Colon (tissue), 2 donors: Measurements from ENCODE around the gene PLXDC2.
A peak's percentile ranks its signal among the peaks of the same experiment; 100 is the strongest.

Experiments
- FAIRE-seq: peaks from 2 replicates; lab custom pipeline; 2012; peaks lifted over from hg19 to GRCh38; lab: Jason Lieb, UNC
- donor health status: control.
- donor health status: control.

Gene PLXDC2

GRCh38 chr10:20048161-20048560 is 231.9 kb downstream of the PLXDC2 start:
- no peak for FAIRE-seq

GRCh38 chr10:20058135-20058534 is 241.9 kb downstream of the PLXDC2 start:
- no peak for FAIRE-seq

- no peak for FAIRE-seq
These were observed 243.0 kb downstream of the PLXDC2 start for GRCh38 chr10:20059084-20059835.

GRCh38 chr10:20065814-20066213 is 249.6 kb downstream of the PLXDC2 start:
- no peak for FAIRE-seq

- no peak for FAIRE-seq
These were observed 256.9 kb downstream of the PLXDC2 start for GRCh38 chr10:20073167-20073566.

GRCh38 chr10:20075713-20076112 is 259.5 kb downstream of the PLXDC2 start:
- no peak for FAIRE-seq

- no peak for FAIRE-seq
These were observed 268.2 kb downstream of the PLXDC2 start for GRCh38 chr10:20084451-20084850.

- no peak for FAIRE-seq
These were observed 268.9 kb downstream of the PLXDC2 start for GRCh38 chr10:20085115-20085514.

GRCh38 chr10:20087353-20087752 is 271.1 kb downstream of the PLXDC2 start:
- FAIRE-seq: no peak

- FAIRE-seq: peak; percentile 5
These were observed 271.9 kb downstream of the PLXDC2 start for GRCh38 chr10:20088061-20088701.

- FAIRE-seq: no peak
These were observed 273.6 kb downstream of the PLXDC2 start for GRCh38 chr10:20089879-20090278.

GRCh38 chr10:20090831-20091230 is 274.6 kb downstream of the PLXDC2 start:
- FAIRE-seq: no peak

GRCh38 chr10:20091698-20092097 is 275.5 kb downstream of the PLXDC2 start:
- peak; percentile 91 for FAIRE-seq

GRCh38 chr10:20093600-20093999 is 277.4 kb downstream of the PLXDC2 start:
- no peak for FAIRE-seq

GRCh38 chr10:20094226-20094976 is 278.2 kb downstream of the PLXDC2 start:
- no peak for FAIRE-seq

GRCh38 chr10:20100171-20100570 is 283.9 kb downstream of the PLXDC2 start:
- FAIRE-seq: peak; percentile 83

GRCh38 chr10:20105236-20105635 is 289.0 kb downstream of the PLXDC2 start:
- FAIRE-seq: no peak

- no peak for FAIRE-seq
These were observed 289.7 kb downstream of the PLXDC2 start for GRCh38 chr10:20105931-20106330.

- FAIRE-seq: no peak
These were observed 291.8 kb downstream of the PLXDC2 start for GRCh38 chr10:20108021-20108420.

- FAIRE-seq: no peak
These were observed 293.4 kb downstream of the PLXDC2 start for GRCh38 chr10:20109613-20110012.

GRCh38 chr10:20110125-20111100 is 294.2 kb downstream of the PLXDC2 start:
- no peak for FAIRE-seq

GRCh38 chr10:20114179-20114578 is 297.9 kb downstream of the PLXDC2 start:
- no peak for FAIRE-seq
